ENCODE measurements around the gene WFDC1. TPM values are rescaled to one million over a fixed set of nuclear protein-coding genes. Genes with fewer than 3 reads are reported as not detected.

WFDC1 gene
- total and polyA plus RNA-seq, 10 of the 15 experiments (the other 5 are each of a cell fraction or from before 2014, with no cell fraction given) = not detected

DNA sequence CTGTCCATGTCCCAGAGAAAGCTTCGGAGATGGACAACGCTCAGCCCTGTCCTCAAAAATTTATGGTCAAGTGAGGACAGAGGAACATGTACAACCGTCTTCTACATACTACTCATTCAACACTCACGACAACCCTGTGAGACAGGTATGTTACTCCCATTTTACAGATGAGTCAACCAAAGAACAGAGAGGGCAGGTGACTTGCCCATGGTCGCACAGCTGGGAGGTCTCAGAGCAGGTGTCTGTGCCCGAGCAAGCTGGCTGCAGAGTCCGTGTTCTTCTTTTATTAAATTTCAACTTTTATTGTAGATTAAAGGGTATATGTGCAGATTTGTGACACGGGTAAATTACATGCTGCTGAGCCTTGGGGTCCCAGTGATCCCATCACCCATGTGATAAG, 5.8 kb upstream of the WFDC1 start (continued):
- TF ChIP-seq POLR2AphosphoS2 (IDR thresholded peaks at IDR 0.05; ENCODE audit: low read depth, low read length) (no peak), CHD1 (IDR thresholded peaks at IDR 0.05; ENCODE audit: low read depth, low read length) (no peak)

DNA sequence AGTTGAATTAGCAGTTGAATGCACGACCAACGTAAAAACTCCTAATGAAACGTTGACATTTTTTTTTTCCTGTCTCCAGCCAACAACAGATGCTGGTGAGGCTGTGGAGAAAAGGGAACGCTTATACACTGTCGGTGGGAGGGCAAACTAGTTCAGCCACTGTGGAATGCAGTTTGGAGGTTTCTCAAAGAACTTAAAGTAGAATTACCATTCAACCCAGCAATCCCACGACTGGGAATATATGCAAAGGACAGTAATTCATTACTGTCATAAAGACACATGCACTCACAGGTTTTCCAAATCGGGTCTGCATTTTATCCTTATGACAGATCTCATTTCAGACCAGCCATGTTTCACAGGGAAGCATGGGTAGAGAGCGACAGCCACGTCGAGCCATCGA, 3.5 kb upstream of the WFDC1 start:
- ChIA-PET CTCF (no interaction called here), SMC1A (ENCODE audit: uncharacterized antibody, unreplicated experiment) (no interaction called here), RAD21 (ENCODE audit: unreplicated experiment) (no interaction called here), POLR2A (no interaction called here)
- no peak for FAIRE-seq
- H3K9ac ChIP-seq (ENCODE audit: control insufficient read depth, insufficient read depth, low read length) = no peak overlapping the region
- intact Hi-C loops (cut with micrococcal nuclease; ENCODE audit: unreplicated experiment) = no loop called here
- no peaks in the 10 kb centered on the region for H3K9me3 ChIP-seq (replicated peaks; ENCODE audit: control insufficient read depth, insufficient read depth, low read length)
- no peaks in the 10 kb centered on the region for H3K79me2 ChIP-seq (ENCODE audit: control insufficient read depth, insufficient read depth, low read length)
- no peak for ATAC-seq
- no peaks in the 10 kb centered on the region for H3K36me3 ChIP-seq (ENCODE audit: control insufficient read depth in 2 of 2, insufficient read depth in 2 of 2, low read length in 1 of 2)
- TF ChIP-seq, protein P1, sequence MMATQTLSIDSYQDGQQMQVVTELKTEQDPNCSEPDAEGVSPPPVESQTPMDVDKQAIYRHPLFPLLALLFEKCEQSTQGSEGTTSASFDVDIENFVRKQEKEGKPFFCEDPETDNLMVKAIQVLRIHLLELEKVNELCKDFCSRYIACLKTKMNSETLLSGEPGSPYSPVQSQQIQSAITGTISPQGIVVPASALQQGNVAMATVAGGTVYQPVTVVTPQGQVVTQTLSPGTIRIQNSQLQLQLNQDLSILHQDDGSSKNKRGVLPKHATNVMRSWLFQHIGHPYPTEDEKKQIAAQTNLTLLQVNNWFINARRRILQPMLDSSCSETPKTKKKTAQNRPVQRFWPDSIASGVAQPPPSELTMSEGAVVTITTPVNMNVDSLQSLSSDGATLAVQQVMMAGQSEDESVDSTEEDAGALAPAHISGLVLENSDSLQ (IDR thresholded peaks at IDR 0.05) = no peak
- TF ChIP-seq TCF7 (IDR thresholded peaks at IDR 0.05; ENCODE audit: borderline replicate concordance) (no peak), NFXL1 (IDR thresholded peaks at IDR 0.05; ENCODE audit: borderline replicate concordance) (no peak), CBX5 (IDR thresholded peaks at IDR 0.05; ENCODE audit: low read depth) (no peak), MXI1 (IDR thresholded peaks at IDR 0.05; ENCODE audit: low read depth, low read length) (no peak), GABPA (IDR thresholded peaks at IDR 0.05; ENCODE audit: low read depth) (no peak), CHD4 (IDR thresholded peaks at IDR 0.05) (no peak), POLR2A (IDR thresholded peaks at IDR 0.05; ENCODE audit: low read depth, low read length) (no peak), EGR1 (IDR thresholded peaks at IDR 0.05; ENCODE audit: borderline replicate concordance in 1 of 2, low read depth in 2 of 2, low read length in 2 of 2) (no peak), SUPT20H (IDR thresholded peaks at IDR 0.05; ENCODE audit: borderline replicate concordance, control insufficient read depth, low read depth, low read length) (no peak)
- TF ChIP-seq, protein P2, sequence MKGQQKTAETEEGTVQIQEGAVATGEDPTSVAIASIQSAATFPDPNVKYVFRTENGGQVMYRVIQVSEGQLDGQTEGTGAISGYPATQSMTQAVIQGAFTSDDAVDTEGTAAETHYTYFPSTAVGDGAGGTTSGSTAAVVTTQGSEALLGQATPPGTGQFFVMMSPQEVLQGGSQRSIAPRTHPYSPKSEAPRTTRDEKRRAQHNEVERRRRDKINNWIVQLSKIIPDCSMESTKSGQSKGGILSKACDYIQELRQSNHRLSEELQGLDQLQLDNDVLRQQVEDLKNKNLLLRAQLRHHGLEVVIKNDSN (IDR thresholded peaks at IDR 0.05; ENCODE audit: borderline replicate concordance, extremely low read length, insufficient read depth, low read depth, low read length) = no peak
- TF ChIP-seq, protein P3, sequence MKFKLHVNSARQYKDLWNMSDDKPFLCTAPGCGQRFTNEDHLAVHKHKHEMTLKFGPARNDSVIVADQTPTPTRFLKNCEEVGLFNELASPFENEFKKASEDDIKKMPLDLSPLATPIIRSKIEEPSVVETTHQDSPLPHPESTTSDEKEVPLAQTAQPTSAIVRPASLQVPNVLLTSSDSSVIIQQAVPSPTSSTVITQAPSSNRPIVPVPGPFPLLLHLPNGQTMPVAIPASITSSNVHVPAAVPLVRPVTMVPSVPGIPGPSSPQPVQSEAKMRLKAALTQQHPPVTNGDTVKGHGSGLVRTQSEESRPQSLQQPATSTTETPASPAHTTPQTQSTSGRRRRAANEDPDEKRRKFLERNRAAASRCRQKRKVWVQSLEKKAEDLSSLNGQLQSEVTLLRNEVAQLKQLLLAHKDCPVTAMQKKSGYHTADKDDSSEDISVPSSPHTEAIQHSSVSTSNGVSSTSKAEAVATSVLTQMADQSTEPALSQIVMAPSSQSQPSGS (IDR thresholded peaks at IDR 0.05; ENCODE audit: low read length) = no peak
- peaks cover 8 to 9% of the 10 kb centered on the region in 2 experiments for H3K27me3 ChIP-seq (replicated peaks in 1 of 2; ENCODE audit: control insufficient read depth in 2 of 2, insufficient read depth in 2 of 2, low read length in 1 of 2)
- 51% methylated on average over 11 of the region's 11 CpGs for WGBS (ENCODE audit: insufficient coverage, insufficient replicate concordance, low lambda C conversion rate, missing lambda C conversion rate)
- H4K20me1 ChIP-seq (ENCODE audit: control insufficient read depth, insufficient read depth) = no peaks in the 10 kb centered on the region
- no peak overlapping the region for H3K27ac ChIP-seq (ENCODE audit: control insufficient read depth, insufficient read depth)
- H3K4me3 ChIP-seq = no peak overlapping the region
- H3K4me2 ChIP-seq (ENCODE audit: control insufficient read depth, insufficient read depth) = no peak overlapping the region
- DNase-seq (ENCODE audit: low read depth, low spot score) = no peak
- in situ Hi-C loops (cut with MboI) = no loop called here
- no peak overlapping the region for H2AFZ ChIP-seq (ENCODE audit: control insufficient read depth, low read depth, low read length)
- BruUV-seq (replicated peaks) = no TSS peak
- H3K4me1 ChIP-seq (ENCODE audit: control insufficient read depth, insufficient read depth, low read length) = no peaks in the 10 kb centered on the region
